ENCODE data around the gene ARAP1.

Gene ARAP1

GRCh38 chr11:72762641-72763304, 10.6 kb upstream of the ARAP1 start:
- DNase-seq (ENCODE audit: low read depth) = no peak

GRCh38 chr11:72760539-72761405, 8.6 kb upstream of the ARAP1 start:
- no peak for DNase-seq (ENCODE audit: low read depth)

- DNase-seq (ENCODE audit: low read depth) = no peak
Observed at GRCh38 chr11:72759468-72759985, 7.3 kb upstream of the ARAP1 start.

- DNase-seq (ENCODE audit: low read depth) = no peak
Observed at GRCh38 chr11:72758690-72759389, 6.6 kb upstream of the ARAP1 start.

GRCh38 chr11:72758304-72758689, 6.1 kb upstream of the ARAP1 start:
- no peak for DNase-seq (ENCODE audit: low read depth)

GRCh38 chr11:72755713-72756285, 3.6 kb upstream of the ARAP1 start:
- no peak for DNase-seq (ENCODE audit: low read depth)

GRCh38 chr11:72754544-72755155, 2.4 kb upstream of the ARAP1 start:
- no peak for DNase-seq (ENCODE audit: low read depth)

GRCh38 chr11:72754149-72754543, 1.9 kb upstream of the ARAP1 start:
- no peak for DNase-seq (ENCODE audit: low read depth)

- DNase-seq (ENCODE audit: low read depth) = no peak
Observed at GRCh38 chr11:72753341-72754148, 1.3 kb upstream of the ARAP1 start.

GRCh38 chr11:72751116-72752087, 806 bp downstream of the ARAP1 start:
- peak; percentile 13 for DNase-seq (ENCODE audit: low read depth)

GRCh38 chr11:72750556-72751115, 1.6 kb downstream of the ARAP1 start:
- DNase-seq (ENCODE audit: low read depth) = no peak

GRCh38 chr11:72750086-72750485, 2.1 kb downstream of the ARAP1 start:
- DNase-seq (ENCODE audit: low read depth) = no peak

GRCh38 chr11:72747289-72747855, 4.8 kb downstream of the ARAP1 start:
- no peak for DNase-seq (ENCODE audit: low read depth)

- DNase-seq (ENCODE audit: low read depth) = no peak
Observed at GRCh38 chr11:72746821-72747220, 5.4 kb downstream of the ARAP1 start.

- DNase-seq (ENCODE audit: low read depth) = no peak
Observed at GRCh38 chr11:72745925-72746550, 6.2 kb downstream of the ARAP1 start.

- no peak for DNase-seq (ENCODE audit: low read depth)
Observed at GRCh38 chr11:72745511-72745910, 6.7 kb downstream of the ARAP1 start.

- no peak for DNase-seq (ENCODE audit: low read depth)
Observed at GRCh38 chr11:72744474-72744873, 7.7 kb downstream of the ARAP1 start.

All from activated gamma-delta T cell treated with anti-CD3 and anti-CD28 coated beads, Interleukin-2, amount 50 U/mL, for 16 hours (primary cell).